ENCODE measurements around the gene CFAP46.

- TF ChIP-seq, protein P1, sequence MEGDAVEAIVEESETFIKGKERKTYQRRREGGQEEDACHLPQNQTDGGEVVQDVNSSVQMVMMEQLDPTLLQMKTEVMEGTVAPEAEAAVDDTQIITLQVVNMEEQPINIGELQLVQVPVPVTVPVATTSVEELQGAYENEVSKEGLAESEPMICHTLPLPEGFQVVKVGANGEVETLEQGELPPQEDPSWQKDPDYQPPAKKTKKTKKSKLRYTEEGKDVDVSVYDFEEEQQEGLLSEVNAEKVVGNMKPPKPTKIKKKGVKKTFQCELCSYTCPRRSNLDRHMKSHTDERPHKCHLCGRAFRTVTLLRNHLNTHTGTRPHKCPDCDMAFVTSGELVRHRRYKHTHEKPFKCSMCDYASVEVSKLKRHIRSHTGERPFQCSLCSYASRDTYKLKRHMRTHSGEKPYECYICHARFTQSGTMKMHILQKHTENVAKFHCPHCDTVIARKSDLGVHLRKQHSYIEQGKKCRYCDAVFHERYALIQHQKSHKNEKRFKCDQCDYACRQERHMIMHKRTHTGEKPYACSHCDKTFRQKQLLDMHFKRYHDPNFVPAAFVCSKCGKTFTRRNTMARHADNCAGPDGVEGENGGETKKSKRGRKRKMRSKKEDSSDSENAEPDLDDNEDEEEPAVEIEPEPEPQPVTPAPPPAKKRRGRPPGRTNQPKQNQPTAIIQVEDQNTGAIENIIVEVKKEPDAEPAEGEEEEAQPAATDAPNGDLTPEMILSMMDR (conservative IDR thresholded peaks at IDR 0.05; ENCODE audit: low read length), result no peak
- no peak for TF ChIP-seq EZH2phosphoT487 (IDR thresholded peaks at IDR 0.05; ENCODE audit: borderline replicate concordance, low read depth, low read length)
Observed at GRCh38 chr10:132779549-132780294, 162.6 kb downstream of the CFAP46 start.
